ENCODE measurements around the gene KCNT2. TPM values are rescaled to one million over a fixed set of nuclear protein-coding genes. Genes with fewer than 3 reads are reported as not detected.

The KCNT2 gene
- total RNA-seq, 1 experiment from 2014 or later = 9.1 TPM

DNA sequence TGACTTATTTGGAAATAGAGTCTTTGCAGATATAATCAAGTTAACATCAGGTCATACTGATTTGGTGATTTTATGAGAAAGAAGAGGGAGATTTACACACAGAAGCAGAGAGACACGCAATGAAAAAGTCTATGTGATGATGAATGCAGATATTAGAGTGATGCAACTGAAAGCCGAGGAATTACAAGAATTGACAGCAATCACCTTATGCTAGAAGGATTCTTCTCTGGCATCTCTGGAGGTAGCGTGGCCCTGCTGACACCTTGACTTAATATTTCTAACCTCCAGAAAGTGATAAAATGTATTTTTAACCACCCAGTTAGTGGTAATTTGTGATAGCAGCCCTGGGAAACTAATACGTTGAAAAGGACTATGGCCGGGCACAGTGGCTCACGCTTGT is 29.4 kb upstream of the KCNT2 start:
- Mint-ChIP-seq H3K4me1 (no peaks in the 10 kb centered on the region), H3K4me3 (no peak overlapping the region), H3K27ac (no peak overlapping the region), H3K36me3 (ENCODE audit: insufficient read depth in 1 of 3, low read depth in 3 of 3) (no peaks in the 10 kb centered on the region), H3K27me3 (ENCODE audit: low read depth) (no peaks in the 10 kb centered on the region), H3K9me3 (no peaks in the 10 kb centered on the region)
- no peak overlapping the region for H2AK5ac ChIP-seq (ENCODE audit: insufficient read length, low read length)
- H3K23ac ChIP-seq (ENCODE audit: insufficient read length, low read depth, low read length) = no peak overlapping the region
- H3T11ph ChIP-seq (ENCODE audit: low read length) = no peak overlapping the region
- no CpG with 5 or more reads among the region's 6 CpGs for WGBS (ENCODE audit: extremely low coverage, insufficient read length, low lambda C conversion rate)
- no peak overlapping the region for H4K91ac ChIP-seq (ENCODE audit: insufficient read length, low read depth, low read length)
- no peak overlapping the region for H3K4ac ChIP-seq (ENCODE audit: low read depth, low read length)
- no peaks in the 10 kb centered on the region for H3K9me3 ChIP-seq (ENCODE audit: control insufficient read depth, low read depth, low read length)
- H3K18ac ChIP-seq (ENCODE audit: insufficient read length, low read depth, low read length) = no peak overlapping the region
- H2BK15ac ChIP-seq (ENCODE audit: low read depth, low read length) = no peak overlapping the region
- no peak overlapping the region for H2AFZ ChIP-seq (ENCODE audit: low read length)
- H3K23me2 ChIP-seq (ENCODE audit: insufficient read length, low read depth, low read length, poor library complexity, severe bottlenecking) = no peaks in the 10 kb centered on the region
- H4K20me1 ChIP-seq (ENCODE audit: control insufficient read depth, insufficient read depth, insufficient read length) = no peaks in the 10 kb centered on the region
- no peak for DNase-seq
- H3K4me2 ChIP-seq (ENCODE audit: insufficient read depth, insufficient read length, low read length) = no peak overlapping the region
- H2BK120ac ChIP-seq (ENCODE audit: low read depth, low read length, poor library complexity, severe bottlenecking) = no peak overlapping the region
- H4K5ac ChIP-seq (ENCODE audit: insufficient read length, low read depth, low read length) = no peak overlapping the region
- H3K27ac ChIP-seq (ENCODE audit: insufficient read length, low read depth, low read length) = no peak overlapping the region
- H4K8ac ChIP-seq (replicated peaks; ENCODE audit: insufficient read length, low read depth, low read length) = no peak overlapping the region
- H3K4me1 ChIP-seq (ENCODE audit: insufficient read depth, low read length) = no peaks in the 10 kb centered on the region
- H3K79me2 ChIP-seq (ENCODE audit: insufficient read depth, low read length) = no peaks in the 10 kb centered on the region
- H3K56ac ChIP-seq (ENCODE audit: insufficient read length, low read depth, low read length) = no peak overlapping the region
- no peak overlapping the region for H2BK5ac ChIP-seq (ENCODE audit: insufficient read length, low read length)
- TF ChIP-seq, protein P1, sequence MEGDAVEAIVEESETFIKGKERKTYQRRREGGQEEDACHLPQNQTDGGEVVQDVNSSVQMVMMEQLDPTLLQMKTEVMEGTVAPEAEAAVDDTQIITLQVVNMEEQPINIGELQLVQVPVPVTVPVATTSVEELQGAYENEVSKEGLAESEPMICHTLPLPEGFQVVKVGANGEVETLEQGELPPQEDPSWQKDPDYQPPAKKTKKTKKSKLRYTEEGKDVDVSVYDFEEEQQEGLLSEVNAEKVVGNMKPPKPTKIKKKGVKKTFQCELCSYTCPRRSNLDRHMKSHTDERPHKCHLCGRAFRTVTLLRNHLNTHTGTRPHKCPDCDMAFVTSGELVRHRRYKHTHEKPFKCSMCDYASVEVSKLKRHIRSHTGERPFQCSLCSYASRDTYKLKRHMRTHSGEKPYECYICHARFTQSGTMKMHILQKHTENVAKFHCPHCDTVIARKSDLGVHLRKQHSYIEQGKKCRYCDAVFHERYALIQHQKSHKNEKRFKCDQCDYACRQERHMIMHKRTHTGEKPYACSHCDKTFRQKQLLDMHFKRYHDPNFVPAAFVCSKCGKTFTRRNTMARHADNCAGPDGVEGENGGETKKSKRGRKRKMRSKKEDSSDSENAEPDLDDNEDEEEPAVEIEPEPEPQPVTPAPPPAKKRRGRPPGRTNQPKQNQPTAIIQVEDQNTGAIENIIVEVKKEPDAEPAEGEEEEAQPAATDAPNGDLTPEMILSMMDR (conservative IDR thresholded peaks at IDR 0.05) = no peak
- no peak overlapping the region for H3K9ac ChIP-seq (ENCODE audit: extremely low read depth, insufficient read length, low read length)
- no peak overlapping the region for H2BK20ac ChIP-seq (ENCODE audit: low read depth, low read length, poor library complexity, severe bottlenecking)
- no peak overlapping the region for H2BK12ac ChIP-seq (ENCODE audit: insufficient read length, low read depth, low read length)
- no peak overlapping the region for H3K14ac ChIP-seq (ENCODE audit: insufficient read depth, low read length)
- H3K79me1 ChIP-seq (ENCODE audit: insufficient read depth, low read depth, low read length, poor library complexity, severe bottlenecking) = no peaks in the 10 kb centered on the region
- no peaks in the 10 kb centered on the region for H3K27me3 ChIP-seq (ENCODE audit: insufficient read depth, low read length)

Data from H9 (cell line).